OCI-LY1 (cell line): ENCODE measurements around the gene CXXC5.

Source experiments
- H2AFZ ChIP-seq: fragments of 200-600 bp; sonication (generic), shearing (Covaris generic); 2 replicates; pipeline ENCODE4 v1.6.0; 2014; ENCODE audit warnings: antibody characterized with exemption, mild to moderate bottlenecking, low read length
- H3F3A ChIP-seq: fragments of 200-600 bp; sonication (generic), shearing (Covaris generic); 2 replicates; pipeline ENCODE4 v1.6.0; 2014; ENCODE audit warnings: mild to moderate bottlenecking, antibody characterized with exemption, low read length, moderate library complexity; ENCODE audit not compliant: insufficient read depth
- H3K27ac ChIP-seq: fragments of 200-600 bp; sonication (generic); 2 replicates; pipeline ENCODE4 v1.5.1; 2014; ENCODE audit warnings: low read length, mixed run types, mild to moderate bottlenecking, low read depth; ENCODE audit not compliant: poor library complexity, severe bottlenecking
- H3K27me3 ChIP-seq: fragments of 200-600 bp; sonication (generic); 2 replicates; pipeline ENCODE4 v1.6.0; 2014; ENCODE audit warnings: antibody characterized with exemption, mild to moderate bottlenecking, low read length, moderate library complexity; ENCODE audit not compliant: insufficient read depth
- H3K36me3 ChIP-seq: fragments of 200-600 bp; sonication (generic); 2 replicates; pipeline ENCODE4 v1.6.1; 2014; ENCODE audit warnings: mild to moderate bottlenecking, antibody characterized with exemption, low read length, moderate library complexity, mixed read lengths; ENCODE audit not compliant: insufficient read depth
- H3K4me1 ChIP-seq: fragments of 200-600 bp; sonication (generic); 2 replicates; pipeline ENCODE4 v1.5.1; 2014; ENCODE audit warnings: mild to moderate bottlenecking, low read length, moderate library complexity; ENCODE audit not compliant: insufficient read depth, severe bottlenecking
- H3K4me2 ChIP-seq: fragments of 200-600 bp; sonication (generic), shearing (Covaris generic); 2 replicates; pipeline ENCODE4 v1.6.1; 2014; ENCODE audit warnings: low read length
- H3K4me3 ChIP-seq: fragments of 200-600 bp; sonication (generic); 2 replicates; pipeline ENCODE4 v1.5.1; 2014; ENCODE audit warnings: low read length, low read depth, mild to moderate bottlenecking, mixed read lengths; ENCODE audit not compliant: poor library complexity, severe bottlenecking
- H3K79me2 ChIP-seq: fragments of 200-600 bp; shearing (Covaris generic); 2 replicates; pipeline ENCODE4 v1.6.1; 2016; ENCODE audit warnings: mixed run types, low read length, mixed read lengths; ENCODE audit not compliant: insufficient read depth
- H3K9ac ChIP-seq: fragments of 200-600 bp; sonication (generic), shearing (Covaris generic); 2 replicates; pipeline ENCODE4 v1.6.1; 2014; ENCODE audit warnings: mild to moderate bottlenecking, low read length, mixed read lengths
- H3K9me2 ChIP-seq: fragments of 200-600 bp; sonication (generic), shearing (Covaris generic); 2 replicates; pipeline ENCODE4 v1.6.1; 2014; ENCODE audit warnings: low read depth, mild to moderate bottlenecking, low read length, mixed read lengths
- H3K9me3 ChIP-seq: fragments of 200-600 bp; shearing (Covaris generic); 2 replicates; pipeline ENCODE4 v1.6.1; 2014; ENCODE audit warnings: low read length, mixed read lengths
- H4K20me1 ChIP-seq: fragments of 200-600 bp; sonication (generic), shearing (Covaris generic); 2 replicates; pipeline ENCODE4 v1.6.0; 2016; ENCODE audit warnings: mild to moderate bottlenecking, low read length; ENCODE audit not compliant: insufficient read depth
- EZH2 ChIP-seq: fragments of 200-600 bp; sonication (generic), shearing (Covaris generic); IDR thresholded peaks from 2 replicates; pipeline ENCODE4 v1.8.0; 2017; ENCODE audit warnings: borderline replicate concordance, mixed run types, mild to moderate bottlenecking, antibody characterized with exemption, low read length, moderate library complexity, mixed read lengths
- TF ChIP-seq, protein P1 (sequence below): fragments of 200-600 bp; sonication (generic), shearing (Covaris generic); IDR thresholded peaks from 2 replicates; pipeline ENCODE4 v1.5.1; 2017; ENCODE audit warnings: mild to moderate bottlenecking, antibody characterized with exemption, low read length, moderate library complexity, mixed read lengths

Gene CXXC5

DNA sequence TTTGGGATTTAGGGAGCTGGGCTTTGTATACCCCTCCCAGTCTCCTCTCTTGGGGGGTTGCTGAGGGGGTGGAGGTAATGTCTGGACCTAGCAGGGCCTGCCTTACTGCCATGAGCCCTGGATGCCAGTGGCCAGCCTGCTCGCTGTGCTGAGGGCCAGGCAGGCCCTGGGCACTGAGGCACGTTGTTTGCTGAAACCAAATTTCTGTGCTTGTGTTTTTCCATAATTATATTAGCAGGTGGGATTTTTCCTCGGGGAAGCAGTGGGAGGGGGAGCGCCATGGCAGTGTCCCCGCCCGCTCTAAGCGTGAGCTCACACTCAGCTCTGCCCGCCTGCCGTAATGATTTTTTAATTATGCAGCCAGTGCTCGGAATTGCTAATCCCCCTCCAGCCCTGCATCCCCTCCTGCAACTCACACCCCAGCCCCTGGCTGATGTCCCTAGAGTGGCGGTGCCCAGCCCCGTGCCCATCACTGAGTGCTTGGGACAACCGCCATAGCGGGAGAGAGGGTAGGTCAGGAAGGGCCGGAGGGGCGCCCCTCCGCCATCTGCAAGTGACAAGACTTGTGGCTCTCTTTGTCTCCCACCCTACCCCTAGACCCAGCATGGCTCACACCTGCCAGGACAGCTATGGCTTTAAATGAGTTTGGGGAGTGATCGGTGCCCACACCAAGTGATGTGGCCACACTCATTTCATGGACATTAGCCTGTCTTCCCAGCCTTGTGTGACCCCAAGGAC lies 20.9 kb downstream of the CXXC5 start:
- H3K9ac ChIP-seq = peak overlapping the region; percentile 95
- no peaks in the 10 kb centered on the region for H3K9me2 ChIP-seq
- TF ChIP-seq, protein P1, sequence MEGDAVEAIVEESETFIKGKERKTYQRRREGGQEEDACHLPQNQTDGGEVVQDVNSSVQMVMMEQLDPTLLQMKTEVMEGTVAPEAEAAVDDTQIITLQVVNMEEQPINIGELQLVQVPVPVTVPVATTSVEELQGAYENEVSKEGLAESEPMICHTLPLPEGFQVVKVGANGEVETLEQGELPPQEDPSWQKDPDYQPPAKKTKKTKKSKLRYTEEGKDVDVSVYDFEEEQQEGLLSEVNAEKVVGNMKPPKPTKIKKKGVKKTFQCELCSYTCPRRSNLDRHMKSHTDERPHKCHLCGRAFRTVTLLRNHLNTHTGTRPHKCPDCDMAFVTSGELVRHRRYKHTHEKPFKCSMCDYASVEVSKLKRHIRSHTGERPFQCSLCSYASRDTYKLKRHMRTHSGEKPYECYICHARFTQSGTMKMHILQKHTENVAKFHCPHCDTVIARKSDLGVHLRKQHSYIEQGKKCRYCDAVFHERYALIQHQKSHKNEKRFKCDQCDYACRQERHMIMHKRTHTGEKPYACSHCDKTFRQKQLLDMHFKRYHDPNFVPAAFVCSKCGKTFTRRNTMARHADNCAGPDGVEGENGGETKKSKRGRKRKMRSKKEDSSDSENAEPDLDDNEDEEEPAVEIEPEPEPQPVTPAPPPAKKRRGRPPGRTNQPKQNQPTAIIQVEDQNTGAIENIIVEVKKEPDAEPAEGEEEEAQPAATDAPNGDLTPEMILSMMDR = no peak
- TF ChIP-seq EZH2 = no peak
- peak overlapping the region; percentile 68 for H3K4me3 ChIP-seq
- H3K4me2 ChIP-seq = peak overlapping the region; percentile 96
- H3F3A ChIP-seq = no peaks in the 10 kb centered on the region
- no peak overlapping the region for H2AFZ ChIP-seq
- peaks cover 100% of the 10 kb centered on the region for H3K4me1 ChIP-seq
- no peaks in the 10 kb centered on the region for H4K20me1 ChIP-seq
- no peaks in the 10 kb centered on the region for H3K27me3 ChIP-seq
- peaks cover 40% of the 10 kb centered on the region for H3K79me2 ChIP-seq
- no peaks in the 10 kb centered on the region for H3K9me3 ChIP-seq
- H3K36me3 ChIP-seq = peaks cover 13% of the 10 kb centered on the region; the same call in 1 of the 2 replicates
- H3K27ac ChIP-seq = peak overlapping the region; percentile 97

GRCh38 chr5:139669662-139670368 lies 21.7 kb downstream of the CXXC5 start:
- no peaks in the 10 kb centered on the region for H3F3A ChIP-seq
- peaks cover 41% of the 10 kb centered on the region for H3K79me2 ChIP-seq
- TF ChIP-seq, protein P1 = no peak
- no peak for TF ChIP-seq EZH2

DNA sequence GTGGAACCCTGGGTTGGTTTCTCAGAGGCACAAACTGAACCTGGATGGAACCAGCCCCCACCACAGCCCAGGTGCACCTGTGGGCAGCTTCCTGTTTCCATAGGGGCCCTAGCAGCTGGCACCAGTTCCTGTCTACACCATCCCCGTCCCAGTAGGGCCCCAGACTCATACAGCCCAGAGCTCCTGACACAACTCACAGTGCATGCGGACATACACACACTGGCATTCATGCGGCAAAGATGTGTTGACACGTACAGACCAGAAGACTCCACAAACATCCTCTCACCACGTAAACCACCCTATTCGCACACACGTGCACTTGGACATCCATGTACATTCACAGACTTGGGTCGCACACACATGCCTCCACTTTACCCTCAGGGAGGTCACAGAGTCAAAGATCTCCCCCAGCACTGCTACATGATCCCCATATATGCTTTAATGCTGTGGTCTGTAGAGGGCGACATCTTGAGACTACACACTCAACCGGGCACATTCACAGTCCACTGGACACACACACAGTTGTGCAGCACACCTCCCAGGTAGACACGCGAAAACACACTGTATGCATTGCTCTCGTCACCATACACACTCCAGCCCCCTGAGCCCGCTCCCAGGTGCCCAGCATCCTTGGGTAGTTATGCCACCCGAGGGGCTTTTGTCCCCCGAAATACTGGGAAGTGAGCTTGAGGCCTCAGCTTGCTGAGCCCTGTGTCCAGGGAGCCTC lies 22.4 kb downstream of the CXXC5 start:
- H3K9me2 ChIP-seq = no peaks in the 10 kb centered on the region
- H3K9me3 ChIP-seq = no peaks in the 10 kb centered on the region
- TF ChIP-seq, protein P1 = peak; percentile 68
- TF ChIP-seq EZH2 = no peak
- H3F3A ChIP-seq = no peaks in the 10 kb centered on the region
- H4K20me1 ChIP-seq = no peaks in the 10 kb centered on the region
- H2AFZ ChIP-seq = no peak overlapping the region
- H3K27me3 ChIP-seq = no peaks in the 10 kb centered on the region
- peak overlapping the region; percentile 97 for H3K27ac ChIP-seq
- H3K36me3 ChIP-seq = peaks cover 9% of the 10 kb centered on the region; the same call in 1 of the 2 replicates
- peaks cover 95% of the 10 kb centered on the region for H3K4me1 ChIP-seq
- peak overlapping the region; percentile 96 for H3K4me2 ChIP-seq
- peak overlapping the region; percentile 95 for H3K9ac ChIP-seq
- H3K4me3 ChIP-seq = peak overlapping the region; percentile 68
- peaks cover 41% of the 10 kb centered on the region for H3K79me2 ChIP-seq

More at GRCh38 chr5:139669662-139670368, 21.7 kb downstream of the CXXC5 start:
- Histone ChIP-seq H3K36me3 (peaks cover 13% of the 10 kb centered on the region; the same call in 1 of the 2 replicates), H3K4me2 (peak overlapping the region; percentile 96), H3K4me3 (peak overlapping the region; percentile 68), H3K9me3 (no peaks in the 10 kb centered on the region), H3K4me1 (peaks cover 97% of the 10 kb centered on the region), H3K27me3 (no peaks in the 10 kb centered on the region), H3K27ac (peak overlapping the region; percentile 97), H2AFZ (no peak overlapping the region), H4K20me1 (no peaks in the 10 kb centered on the region), H3K9me2 (no peaks in the 10 kb centered on the region), H3K9ac (peak overlapping the region; percentile 95)
